Measurements from ENCODE around the gene BOK. TPM values are rescaled to one million over a fixed set of nuclear protein-coding genes. Genes with fewer than 3 reads are reported as not detected.
"Not testable (repeated sequence)": the region's sequence is repeated elsewhere in the genome, so short reads cannot be mapped to it uniquely, and the experiment has no call there.

BOK gene, protein sequence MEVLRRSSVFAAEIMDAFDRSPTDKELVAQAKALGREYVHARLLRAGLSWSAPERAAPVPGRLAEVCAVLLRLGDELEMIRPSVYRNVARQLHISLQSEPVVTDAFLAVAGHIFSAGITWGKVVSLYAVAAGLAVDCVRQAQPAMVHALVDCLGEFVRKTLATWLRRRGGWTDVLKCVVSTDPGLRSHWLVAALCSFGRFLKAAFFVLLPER
- 15.1 TPM for polyA plus RNA-seq (ENCODE audit: insufficient read length)
- long read RNA-seq, donor 1, transcript BOK-201 (5 exons, 2,657 nt): major isoform, 12 of 12 reads
- long read RNA-seq, donor 1, partial matches to known transcripts: 0 of 12 reads
- long read RNA-seq, donor 1, other reads (novel, unspliced or antisense): 0 of 12 reads
- long read RNA-seq, donor 2, transcript BOK-201 (5 exons, 2,657 nt): major isoform, 9 of 9 reads
- long read RNA-seq, donor 2, partial matches to known transcripts: 0 of 9 reads
- long read RNA-seq, donor 2, other reads (novel, unspliced or antisense): 0 of 9 reads
- long read RNA-seq, donor 3, partial matches to known transcripts: 0 of 1 reads
- long read RNA-seq, donor 3, other reads (novel, unspliced or antisense): 0 of 1 reads
- long read RNA-seq, donor 4: 0 reads
- long read RNA-seq, donor 5, transcript BOK-201 (5 exons, 2,657 nt): major isoform, 9 of 9 reads
- long read RNA-seq, donor 5, partial matches to known transcripts: 0 of 9 reads
- long read RNA-seq, donor 5, other reads (novel, unspliced or antisense): 0 of 9 reads
- long read RNA-seq, donor 6, transcript BOK-201 (5 exons, 2,657 nt): major isoform, 6 of 6 reads
- long read RNA-seq, donor 6, partial matches to known transcripts: 0 of 6 reads
- long read RNA-seq, donor 6, other reads (novel, unspliced or antisense): 0 of 6 reads
- long read RNA-seq, donor 7, transcript BOK-201 (5 exons, 2,657 nt): major isoform, 6 of 19 reads
- long read RNA-seq, donor 7, partial matches to known transcripts: 13 of 19 reads
- long read RNA-seq, donor 7, other reads (novel, unspliced or antisense): 0 of 19 reads
- long read RNA-seq, donor 8, partial matches to known transcripts: 0 of 3 reads
- long read RNA-seq, donor 8, other reads (novel, unspliced or antisense): 0 of 3 reads

DNA sequence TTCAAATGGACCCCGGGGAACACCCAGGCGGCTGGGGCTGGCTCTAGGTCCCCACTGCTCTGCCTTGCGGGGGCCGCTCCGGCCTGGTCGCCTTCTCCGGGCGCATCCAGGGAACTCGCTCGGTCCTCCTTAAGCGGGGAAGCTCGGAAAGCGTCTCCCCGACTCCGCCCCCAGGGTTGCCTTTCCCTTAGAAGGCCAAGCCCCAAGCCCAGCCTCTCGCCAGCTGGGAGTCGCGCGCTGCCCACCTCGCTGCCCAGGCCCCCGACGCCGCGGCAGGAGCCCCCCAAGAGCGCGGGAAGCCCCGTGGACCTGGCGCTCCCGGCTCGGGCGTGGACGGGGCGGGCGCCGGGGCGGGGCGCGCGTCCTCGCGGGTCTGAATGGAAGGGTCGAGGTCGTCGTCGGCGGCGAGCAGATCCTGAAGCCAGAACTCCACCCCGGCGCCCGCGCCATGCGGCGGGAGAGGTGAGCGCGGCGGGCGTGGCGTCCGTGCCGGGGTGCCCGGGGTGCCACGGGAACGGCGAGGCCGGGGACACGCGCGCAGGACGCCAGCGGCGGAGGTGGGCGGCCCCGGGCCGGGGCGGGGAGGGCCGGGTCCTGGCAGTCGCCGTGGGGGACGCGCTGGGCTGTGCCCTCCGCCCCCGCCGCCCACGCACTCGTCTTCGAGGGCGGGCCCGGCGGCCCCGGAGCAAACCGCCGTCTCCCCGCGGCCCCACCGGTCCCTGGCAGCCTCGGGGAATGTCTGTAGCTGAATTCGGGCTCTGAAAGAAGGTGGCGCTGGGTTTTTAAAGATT lies at the start of gene BOK:
Gene BOK (plus strand): TSS at position 214 of the 791 bp plus-strand sequence. CDS start 739 bp downstream, outside the sequence.
- no peak for DNase-seq

DNA sequence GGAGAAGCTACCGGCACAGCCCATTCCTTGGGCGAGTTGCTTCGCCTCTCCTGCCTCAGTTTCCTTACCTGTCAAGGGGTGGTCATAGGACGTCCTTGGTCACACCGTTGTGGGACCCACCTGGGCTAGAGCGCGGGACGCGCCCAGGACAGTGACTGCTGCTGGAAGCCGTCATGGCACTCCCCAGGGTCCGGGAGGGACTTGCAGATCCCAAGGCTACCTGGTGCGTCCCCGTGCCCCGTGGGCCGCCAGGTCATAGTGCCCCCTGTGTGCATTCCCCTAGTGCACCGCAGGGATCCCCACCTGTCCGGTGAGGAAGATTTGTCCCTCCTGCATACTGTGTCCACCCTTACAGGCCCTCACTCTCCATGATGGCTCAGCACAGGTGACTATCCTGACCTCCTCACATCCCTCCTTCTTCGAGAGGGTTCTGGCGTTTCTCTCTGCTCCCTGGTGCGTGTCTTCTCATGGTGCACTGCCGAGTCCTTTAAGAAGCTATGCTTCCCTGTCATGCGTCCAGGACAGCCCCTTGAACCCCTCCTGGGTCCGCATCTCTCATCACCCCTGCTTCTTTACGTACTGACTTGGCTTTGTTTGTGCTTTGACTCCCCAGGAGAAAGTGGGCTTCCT lies 49.3 kb upstream of the BOK start:
- no peak for DNase-seq

DNA sequence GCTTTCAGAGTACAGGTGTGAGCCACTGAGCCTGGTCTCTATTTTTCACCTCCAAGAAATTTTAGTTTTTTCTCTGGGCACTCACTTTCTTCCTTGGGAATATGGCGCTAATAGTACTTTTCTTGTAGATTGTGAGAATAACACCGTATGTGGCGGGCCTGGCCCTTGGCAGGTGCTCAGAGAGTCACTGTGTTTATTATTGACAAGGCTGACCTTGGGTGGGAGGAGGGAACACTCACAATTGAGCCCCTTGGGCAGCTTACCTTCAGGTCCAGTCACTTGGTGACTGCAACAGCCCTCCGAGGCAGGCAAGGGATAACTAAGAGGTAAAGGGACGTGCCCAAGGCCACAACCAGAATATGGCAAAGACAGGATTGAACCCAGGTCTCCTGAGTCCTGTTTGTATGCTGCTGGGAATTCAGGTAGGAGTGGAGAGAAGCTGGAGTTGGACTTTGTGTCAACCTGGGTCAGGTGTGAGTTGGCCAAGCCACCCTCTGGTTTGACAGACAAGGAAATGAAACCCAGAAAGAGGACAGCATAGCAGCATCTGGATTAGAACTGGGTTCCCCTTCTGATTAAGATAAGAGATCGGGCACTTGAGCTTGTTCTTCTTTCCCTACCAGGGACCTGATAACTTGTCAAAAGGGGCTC lies 47.3 kb upstream of the BOK start:
- no peak for DNase-seq

DNA sequence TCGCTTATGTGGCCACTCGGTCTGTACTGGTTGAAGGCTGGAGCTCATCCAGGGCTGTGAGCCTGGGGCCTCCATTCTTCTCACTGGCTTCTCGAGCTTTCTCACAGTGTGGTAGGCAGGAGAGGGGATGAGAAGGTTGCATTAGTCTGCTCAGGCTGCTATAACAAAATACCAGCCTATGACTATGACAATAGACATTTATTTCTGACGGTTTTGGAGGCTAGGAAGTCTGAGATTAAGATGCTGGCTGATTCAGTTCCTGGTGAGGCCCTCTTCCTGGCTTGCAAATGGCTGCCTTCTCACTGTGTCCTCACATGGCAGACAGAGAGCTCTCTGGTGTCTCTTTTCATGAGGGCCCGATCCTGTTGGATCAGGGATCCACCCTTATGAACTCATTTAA lies 44.0 kb upstream of the BOK start:
- DNase-seq: no peak

DNA sequence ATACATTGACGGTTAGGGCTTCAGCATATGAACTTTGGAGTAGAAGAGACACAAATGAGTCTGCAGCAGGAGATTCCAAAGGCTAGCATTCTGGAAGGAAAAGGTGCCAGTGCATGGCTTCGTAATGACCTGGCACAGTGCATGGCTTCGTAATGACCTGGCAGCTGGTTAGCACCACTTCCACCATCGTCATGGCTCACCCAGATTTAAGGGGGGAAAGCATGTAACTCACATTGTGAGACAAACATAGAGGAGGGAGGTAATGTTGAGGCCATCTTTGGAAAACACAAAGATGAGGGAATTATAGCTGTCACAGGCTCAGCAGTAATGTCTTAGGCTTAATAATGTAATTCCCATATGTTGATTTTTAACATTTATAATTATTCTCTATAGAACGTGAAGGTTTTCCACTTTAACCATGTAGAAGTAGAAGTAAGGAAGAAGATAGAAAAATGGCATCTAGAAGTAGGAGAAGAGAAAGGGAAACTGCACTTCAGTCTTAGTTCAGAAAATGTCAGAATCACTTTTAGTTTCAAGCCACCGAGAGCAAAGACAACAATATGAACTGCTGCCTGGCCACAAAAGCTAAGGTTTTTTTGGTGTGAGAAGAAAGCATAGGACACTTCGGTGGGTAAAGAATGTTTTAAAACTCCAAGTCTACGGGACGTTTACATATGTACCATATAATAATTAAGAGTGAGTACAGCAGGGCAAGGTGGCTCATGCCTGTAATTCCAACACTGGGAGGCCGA lies 43.4 kb upstream of the BOK start:
- DNase-seq: no peak

DNA sequence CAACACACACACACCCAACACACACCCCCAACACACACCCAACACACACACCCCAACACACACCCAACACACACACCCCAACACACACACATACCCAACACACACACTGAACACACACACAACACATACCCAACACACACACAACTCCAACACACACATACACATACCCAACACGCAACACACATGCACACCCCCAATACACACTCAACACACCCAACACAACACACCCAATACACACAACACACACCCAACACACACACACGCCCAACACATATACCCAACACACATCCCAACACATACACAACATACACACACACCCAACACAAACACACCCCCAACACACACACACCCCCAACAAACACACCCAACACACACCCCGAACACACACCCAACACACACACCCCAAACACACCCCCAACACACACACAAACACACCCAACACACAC lies 42.0 kb upstream of the BOK start:
- DNase-seq: no peak

DNA sequence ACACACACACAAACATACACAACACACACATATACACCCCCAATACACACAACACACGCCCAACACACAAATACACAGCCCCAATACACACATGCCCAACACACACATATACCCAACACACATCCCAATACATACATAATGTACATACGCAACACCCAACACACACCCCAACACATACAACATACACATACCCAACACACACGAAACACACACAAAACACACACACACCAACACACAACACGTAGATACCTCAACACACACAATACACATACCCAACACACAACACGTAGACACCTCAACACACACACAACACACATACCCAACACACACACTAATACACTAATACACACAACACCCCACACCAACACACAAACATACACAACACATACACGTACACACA lies 41.2 kb upstream of the BOK start:
- no peak for DNase-seq

DNA sequence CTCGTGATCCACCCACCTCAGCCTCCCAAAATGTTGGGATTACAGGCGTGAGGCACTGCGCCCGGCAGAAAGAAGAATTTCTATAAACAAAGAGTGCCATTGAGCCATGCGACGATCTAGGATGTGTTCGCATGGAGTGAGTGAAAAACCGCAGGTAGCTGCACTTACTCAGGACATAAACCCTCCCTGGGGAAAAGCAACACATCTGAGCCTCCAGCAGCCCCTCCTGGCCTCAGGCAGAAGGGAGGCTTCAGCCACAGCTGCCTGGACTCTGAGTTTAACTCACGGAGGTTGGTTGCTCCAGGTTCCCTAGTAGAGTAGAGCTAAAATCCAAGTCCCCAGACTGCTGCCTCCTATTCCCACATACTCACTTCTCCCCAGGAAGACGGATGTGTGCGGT lies 38.9 kb upstream of the BOK start:
- DNase-seq: no peak

DNA sequence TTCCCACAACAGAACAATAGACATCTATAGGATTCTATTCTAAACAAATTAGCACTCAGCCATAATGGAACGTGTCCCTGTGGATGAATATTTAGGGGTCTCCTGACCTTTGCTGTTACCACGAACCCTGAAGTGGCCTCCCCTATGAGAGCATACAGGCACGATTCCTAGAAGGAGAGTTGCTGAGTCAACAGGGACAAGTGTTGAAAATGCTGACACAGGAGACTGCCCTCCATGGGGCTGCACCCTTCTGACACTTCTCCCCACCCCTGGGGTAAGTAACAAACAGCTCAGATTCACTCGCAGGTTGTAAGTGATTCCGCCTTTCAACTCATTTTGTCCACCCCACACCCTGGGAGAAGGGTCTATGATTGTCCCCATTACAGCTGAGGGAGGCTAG lies 36.1 kb upstream of the BOK start:
- DNase-seq: no peak

DNA sequence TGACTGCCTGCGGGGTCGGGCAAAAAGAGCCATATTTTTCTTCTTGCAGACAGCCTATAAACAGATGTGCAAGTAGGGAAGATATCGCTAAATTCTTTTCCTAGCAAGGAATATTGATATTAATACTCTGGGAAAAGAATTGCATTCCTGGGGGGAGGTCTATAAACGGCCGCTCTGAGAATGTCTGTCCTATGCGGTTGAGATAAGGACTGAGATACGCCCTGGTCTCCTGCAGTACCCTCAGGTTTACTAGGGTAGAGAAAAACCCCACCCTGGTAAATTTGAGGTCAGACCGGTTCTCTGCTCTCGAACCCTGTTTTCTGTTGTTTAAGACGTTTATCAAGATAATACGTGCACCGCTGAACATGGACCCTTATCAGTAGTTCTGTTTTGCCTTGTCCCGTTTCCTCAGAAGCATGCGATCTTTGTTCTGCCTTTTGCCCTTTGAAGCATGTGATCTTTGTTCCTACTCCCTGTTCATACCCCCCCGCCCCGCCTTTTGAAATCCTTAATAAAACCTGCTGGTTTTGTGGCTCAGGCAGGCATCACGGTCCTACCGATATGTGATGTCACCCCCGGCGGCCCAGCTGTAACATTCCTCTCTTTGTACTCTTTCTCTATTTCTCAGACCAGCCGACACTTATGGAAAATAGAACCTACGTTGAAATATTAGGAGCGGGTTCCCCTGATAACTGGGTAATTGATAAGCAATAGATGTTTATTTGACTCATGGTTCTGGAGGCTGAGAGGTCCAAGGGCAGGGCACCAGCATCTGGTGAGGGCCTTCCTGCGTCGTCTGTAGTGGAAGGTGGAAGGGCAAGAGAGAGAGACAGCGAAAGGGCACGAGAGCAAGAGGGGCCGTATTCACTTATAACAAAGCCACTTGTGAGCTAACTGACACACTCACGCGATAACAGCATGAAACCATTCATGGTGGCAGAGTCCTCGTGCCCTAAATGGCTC lies 32.4 kb upstream of the BOK start:
- not testable (repeated sequence) for DNase-seq

DNA sequence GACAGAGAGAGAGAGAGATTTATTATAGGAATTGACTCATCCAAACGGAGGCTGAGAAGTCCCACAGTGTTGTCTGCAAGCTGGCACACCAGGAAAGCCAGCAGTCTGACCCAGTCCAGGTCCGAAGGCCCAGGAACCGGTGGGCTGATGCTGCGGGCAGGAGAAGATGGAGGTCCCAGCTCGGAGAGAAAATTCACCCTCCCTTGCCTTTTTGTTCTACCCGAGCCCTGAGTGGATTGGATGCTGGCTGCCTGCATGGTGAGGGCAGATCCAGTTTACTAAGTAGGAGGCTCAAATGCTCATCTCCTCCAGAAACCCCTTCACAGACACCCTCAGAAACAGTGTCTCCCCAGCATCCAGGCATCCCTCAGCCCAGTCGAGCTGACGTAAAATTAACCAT lies 28.0 kb upstream of the BOK start:
- no peak for DNase-seq

DNA sequence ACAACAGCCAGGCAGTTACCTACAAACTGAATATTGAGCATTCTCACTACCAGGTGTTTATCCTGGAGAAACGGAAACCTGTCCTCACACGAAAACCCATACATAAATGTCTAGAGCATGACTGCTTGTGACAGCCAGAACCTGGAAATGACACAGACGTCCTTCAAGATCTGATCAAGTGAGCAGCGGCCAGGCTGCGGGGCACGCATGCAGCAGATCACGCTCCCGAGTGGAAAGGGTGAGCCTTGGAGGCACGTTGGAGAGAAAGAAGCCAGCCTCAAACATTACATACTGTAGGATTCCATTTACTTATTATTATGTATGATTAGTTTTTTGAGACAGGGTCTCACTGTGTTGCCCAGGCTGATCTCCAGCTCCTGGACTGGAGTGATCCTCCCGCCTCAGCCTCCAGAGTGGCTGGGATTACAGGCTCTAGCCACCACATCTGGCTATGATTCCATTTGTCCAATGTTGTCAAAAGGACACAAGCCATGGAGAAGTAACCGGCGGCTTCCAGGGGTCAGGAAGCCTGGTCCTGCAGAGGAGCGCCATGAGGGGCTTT lies 27.3 kb upstream of the BOK start:
- no peak for DNase-seq

DNA sequence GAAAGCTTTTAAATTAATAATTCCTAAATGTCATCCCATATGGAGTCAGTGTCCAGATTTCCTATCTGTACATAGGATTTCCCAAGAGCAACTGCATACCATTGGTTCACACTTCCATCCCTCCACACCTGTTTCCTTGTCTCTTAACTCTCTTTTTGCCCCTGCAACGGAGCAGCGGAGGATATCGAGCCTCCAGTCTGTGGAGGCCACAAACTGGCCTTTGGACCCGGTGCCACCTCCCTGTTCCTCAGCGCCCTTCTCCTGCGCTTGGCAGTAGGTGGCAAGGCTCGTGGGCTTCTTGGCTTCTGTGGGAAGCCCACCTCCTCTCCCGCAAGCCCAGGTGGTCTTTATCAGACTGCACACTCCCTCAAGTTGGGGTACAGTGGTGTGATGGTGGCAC lies 26.4 kb upstream of the BOK start:
- no peak for DNase-seq

DNA sequence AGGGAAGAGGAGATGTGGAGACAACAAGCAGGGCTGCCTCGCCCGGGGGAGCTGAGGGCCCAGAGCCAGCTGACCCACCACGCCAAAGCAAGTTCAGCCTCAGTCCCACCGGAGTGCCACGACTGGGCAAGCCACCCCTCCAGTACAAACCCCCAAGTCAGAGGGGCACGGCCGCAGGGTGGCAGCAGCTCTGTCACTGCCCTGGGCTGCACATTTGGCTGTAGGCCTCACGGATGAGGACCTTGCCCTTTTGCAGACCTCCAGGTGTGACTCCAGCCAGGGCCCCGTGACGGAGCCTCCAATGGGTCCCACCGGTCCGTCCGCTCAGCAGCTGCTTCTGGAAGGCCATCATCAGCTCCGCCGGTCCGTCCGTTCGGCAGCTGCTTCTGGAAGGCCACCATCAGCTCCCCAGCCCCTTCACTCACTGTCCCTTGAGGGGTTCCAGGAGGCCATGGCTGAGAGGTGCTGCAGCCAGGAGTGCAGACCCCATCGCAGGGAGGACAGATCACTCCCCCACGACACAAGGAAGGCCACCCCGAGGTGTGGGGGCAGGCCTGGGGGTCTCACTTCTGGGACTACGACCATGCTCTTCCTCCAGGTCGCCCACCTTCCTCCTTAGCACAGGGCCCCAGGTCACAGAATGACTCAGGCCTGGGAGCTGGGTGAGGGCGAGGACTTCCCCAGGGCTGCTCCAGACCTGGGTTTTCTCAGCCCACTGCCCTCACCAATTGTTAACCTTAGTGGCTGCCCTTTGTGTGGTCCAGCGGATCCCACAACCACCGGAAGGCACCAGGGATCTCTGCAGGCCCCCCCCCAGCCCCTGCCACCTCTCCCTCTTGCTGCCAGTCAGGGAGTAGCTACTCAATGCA lies 25.6 kb upstream of the BOK start:
- no peak for DNase-seq

DNA sequence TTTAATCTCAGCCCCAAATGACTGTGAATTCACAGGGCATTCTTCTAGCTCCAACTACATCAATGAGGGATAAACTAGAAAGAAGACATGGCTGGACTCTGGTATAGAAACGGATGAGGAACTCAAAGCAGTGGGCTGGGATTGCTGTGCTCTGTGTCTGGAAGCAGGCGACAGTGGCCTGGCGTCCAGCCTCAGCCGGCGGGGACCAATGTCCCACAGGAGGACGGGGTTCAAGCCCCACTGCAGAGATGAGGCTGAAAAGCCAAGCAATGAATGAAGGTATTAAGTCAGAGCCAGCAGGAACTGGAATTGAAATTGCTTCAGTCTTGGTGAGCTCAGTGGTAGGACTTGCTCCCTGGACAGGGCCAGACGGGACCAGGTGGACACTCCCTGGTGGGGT lies 24.3 kb upstream of the BOK start:
- DNase-seq: no peak

DNA sequence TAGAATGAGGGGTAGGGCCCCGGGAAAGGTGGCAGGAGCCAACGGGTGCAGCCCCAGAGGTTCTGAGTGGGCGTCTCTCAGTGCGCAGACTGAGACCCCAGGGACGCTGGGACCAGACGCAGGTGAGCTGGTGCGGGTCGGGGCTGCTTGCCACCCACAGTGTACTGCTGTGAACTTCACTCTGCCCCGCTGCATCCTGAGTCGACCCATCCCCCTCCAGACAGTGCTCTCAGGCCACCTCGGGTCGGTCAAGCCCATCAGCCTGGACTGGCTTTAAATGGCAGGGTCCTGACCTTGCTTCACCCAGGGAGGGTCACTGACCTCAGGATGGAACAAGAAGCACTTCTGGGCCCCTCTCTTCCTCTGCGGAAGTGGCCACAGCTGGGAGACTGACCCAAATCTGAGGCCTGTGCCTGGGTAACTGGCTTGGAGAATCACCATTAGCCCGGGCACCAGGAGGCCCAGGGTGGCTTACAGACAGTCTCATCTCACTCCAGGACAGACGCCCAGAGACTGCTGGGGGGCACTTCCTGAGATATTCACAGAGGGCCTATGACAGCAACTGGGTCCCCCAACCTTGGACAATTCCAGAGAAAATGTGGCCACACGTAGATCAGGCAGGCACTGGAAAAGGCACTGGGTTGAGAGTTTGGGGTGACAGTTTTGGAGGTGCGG lies 23.7 kb upstream of the BOK start:
- no peak for DNase-seq
